ENCODE data around the gene TCF7L2.

- no peak for TF ChIP-seq POLR2AphosphoS5 (IDR thresholded peaks at IDR 0.05; ENCODE audit: low read depth, low read length)
- no peak for TF ChIP-seq FOXP2 (optimal IDR thresholded peaks at IDR 0.05; ENCODE audit: borderline replicate concordance, extremely low read depth, extremely low read length, insufficient read depth)
Observed at GRCh38 chr10:113108194-113108835, 158.3 kb downstream of the TCF7L2 start.

Data from PFSK-1 (cell line).